ENCODE data around the gene NUCKS1. TPM values are rescaled to one million over a fixed set of nuclear protein-coding genes. Genes with fewer than 3 reads are reported as not detected.

Gene NUCKS1
- total RNA-seq, 1 donor from 2014 or later = 111 TPM

GRCh38 chr1:205666372-205667166 is 83.4 kb downstream of the NUCKS1 start:
- H3K36me3 ChIP-seq = no peaks in the 10 kb centered on the region
- H3K4me3 ChIP-seq = no peak overlapping the region
- no peak for DNase-seq
- peaks cover 26% of the 10 kb centered on the region for H3K4me1 ChIP-seq
- intact Hi-C loops (cut with DNase I) = no loop called here
- peaks cover 6% of the 10 kb centered on the region for H3K27me3 ChIP-seq (ENCODE audit: low read depth)
- H3K27ac ChIP-seq = no peak overlapping the region
- ATAC-seq = no peak
- no peaks in the 10 kb centered on the region for H3K9me3 ChIP-seq
- no peak for TF ChIP-seq CTCF (IDR thresholded peaks at IDR 0.05)

DNA sequence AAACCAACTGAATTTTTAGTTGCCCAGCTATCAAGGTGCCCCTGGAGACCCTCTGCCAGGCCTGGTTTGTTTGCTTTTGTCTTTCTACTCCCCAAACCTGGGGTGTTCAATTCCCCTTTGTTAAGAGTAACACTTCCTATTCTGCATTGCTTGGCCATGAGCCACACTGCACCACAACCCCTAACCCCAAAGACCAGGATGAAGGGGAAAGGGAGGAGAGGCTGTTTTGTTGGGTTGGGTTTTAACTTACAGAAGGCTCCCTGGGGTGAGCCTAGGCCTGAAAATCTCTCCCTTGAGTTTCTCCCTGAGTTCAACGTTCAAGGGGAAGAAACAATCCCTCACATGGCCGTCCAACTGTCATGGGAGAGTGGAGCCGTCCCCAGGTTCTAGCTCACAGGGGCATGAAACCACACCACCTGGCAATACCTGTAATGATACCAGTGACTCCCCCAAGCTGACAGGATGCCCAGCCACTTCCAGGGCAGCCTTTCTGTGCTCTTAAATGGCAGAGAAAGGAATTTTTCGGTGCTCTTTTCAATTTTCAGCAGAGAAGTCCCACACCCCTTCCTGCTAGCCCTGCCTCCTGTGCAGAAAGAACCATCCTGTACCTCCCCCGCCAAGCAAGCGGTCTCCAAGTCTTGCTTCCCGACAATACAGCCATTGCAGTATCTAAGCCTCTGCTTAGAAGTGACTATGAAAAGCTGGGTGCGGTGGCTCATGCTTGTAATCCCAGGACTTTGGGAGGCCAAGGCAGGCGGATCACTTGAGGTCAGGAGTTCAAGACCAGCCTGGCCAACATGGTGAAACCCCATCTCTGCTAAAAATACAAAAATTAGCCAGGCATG is 84.6 kb downstream of the NUCKS1 start:
- H3K4me3 ChIP-seq = no peak overlapping the region
- TF ChIP-seq CTCF (IDR thresholded peaks at IDR 0.05) = no peak
- no peaks in the 10 kb centered on the region for H3K36me3 ChIP-seq
- H3K27ac ChIP-seq = no peak overlapping the region
- DNase-seq (no peak), ATAC-seq (no peak)
- no peaks in the 10 kb centered on the region for H3K9me3 ChIP-seq
- H3K4me1 ChIP-seq = peaks cover 26% of the 10 kb centered on the region
- H3K27me3 ChIP-seq (ENCODE audit: low read depth) = peaks cover 6% of the 10 kb centered on the region
- intact Hi-C loops (cut with DNase I) = no loop called here

DNA sequence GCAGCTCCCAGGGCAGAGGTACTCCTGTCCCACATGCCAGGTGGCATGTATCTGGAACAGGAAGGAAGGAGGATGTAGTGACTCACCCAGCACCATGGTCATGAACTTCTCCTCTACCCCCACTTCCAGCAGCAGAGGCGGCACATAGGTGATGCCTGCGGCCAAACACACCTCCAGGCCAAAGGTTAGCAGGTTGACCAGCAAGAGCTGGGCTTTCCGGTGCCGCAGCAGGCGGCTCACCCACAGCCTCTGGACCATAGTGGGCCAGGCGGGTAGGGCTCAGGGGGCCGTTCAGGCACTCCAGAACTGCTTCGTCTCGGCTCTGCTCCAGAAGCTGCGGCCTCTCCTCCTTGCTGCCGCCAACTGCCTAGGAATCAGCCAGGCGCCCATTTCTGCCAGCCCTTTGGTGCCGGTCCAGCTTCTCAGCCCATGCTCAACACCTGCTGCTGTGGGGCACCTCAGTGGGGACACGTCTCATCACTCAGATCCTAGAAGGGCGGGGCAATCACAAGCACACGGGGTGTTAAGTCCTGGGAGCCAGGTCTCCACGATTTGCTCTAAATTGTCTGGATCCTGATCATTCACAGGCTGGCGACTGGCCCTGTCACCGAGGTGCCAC is 85.5 kb downstream of the NUCKS1 start:
- no peak overlapping the region for H3K27ac ChIP-seq
- H3K27me3 ChIP-seq (ENCODE audit: low read depth) = peaks cover under 1% of the 10 kb centered on the region
- no peak for ATAC-seq

DNA sequence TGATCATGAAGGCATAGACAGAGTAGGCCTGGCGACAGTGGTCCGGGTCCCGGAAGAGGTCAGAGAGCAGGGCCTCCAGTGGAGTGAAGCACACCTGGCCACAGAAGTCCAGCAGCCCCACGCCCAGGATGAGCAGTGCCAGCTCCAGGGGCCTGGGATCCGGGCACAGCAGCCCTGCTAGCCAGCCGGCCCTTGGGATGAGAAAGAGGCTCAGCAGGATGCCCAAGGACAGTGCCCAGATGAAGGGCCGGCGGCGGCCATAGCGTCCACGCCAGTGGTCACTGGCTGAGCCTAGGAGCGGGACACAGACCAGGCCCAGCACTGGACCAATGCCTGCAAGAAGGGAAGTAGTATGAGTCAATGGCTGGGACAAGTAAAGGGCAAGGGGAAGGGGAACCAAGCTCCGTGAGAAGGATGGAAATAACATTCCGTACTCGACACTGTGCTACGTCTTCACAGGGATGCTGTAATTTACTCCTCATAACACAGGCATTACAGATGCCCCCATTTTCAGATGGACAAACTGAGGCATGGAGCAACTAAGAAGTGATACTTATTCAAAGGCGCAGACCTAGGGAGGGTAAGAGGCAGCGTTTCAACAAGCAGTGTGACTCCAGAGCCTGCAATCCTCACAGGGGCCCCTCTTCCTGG is 86.6 kb downstream of the NUCKS1 start:
- intact Hi-C loops (cut with DNase I) = no loop called here
- no peak overlapping the region for H3K4me3 ChIP-seq
- no peak for DNase-seq

More for the DNA sequence above, 85.5 kb downstream of the NUCKS1 start:
- intact Hi-C loops (cut with DNase I) = no loop called here
- Histone ChIP-seq H3K9me3 (no peaks in the 10 kb centered on the region), H3K4me1 (peaks cover 22% of the 10 kb centered on the region), H3K36me3 (no peaks in the 10 kb centered on the region), H3K4me3 (no peak overlapping the region)
- no peak for DNase-seq
- TF ChIP-seq CTCF (IDR thresholded peaks at IDR 0.05) = no peak

More for the DNA sequence above, 86.6 kb downstream of the NUCKS1 start:
- ATAC-seq = peak; percentile 35
- Histone ChIP-seq H3K4me1 (peaks cover 22% of the 10 kb centered on the region), H3K27ac (no peak overlapping the region), H3K27me3 (ENCODE audit: low read depth) (no peaks in the 10 kb centered on the region), H3K36me3 (no peaks in the 10 kb centered on the region), H3K9me3 (no peaks in the 10 kb centered on the region)
- no peak for TF ChIP-seq CTCF (IDR thresholded peaks at IDR 0.05)

Other genes starting within 250 kb of the NUCKS1 start
- gene CDK18, start 245.5 kb downstream of the NUCKS1 start, total RNA-seq = 36.6 TPM
- 62.8 TPM for gene ELK4, start 118.2 kb downstream of the NUCKS1 start, total RNA-seq
- gene SLC45A3, start 69.7 kb downstream of the NUCKS1 start, total RNA-seq = 6.8 TPM
- gene RAB29, start 25.3 kb upstream of the NUCKS1 start, total RNA-seq = 23.9 TPM
- 29.3 TPM for gene SLC41A1, start 63.0 kb upstream of the NUCKS1 start, total RNA-seq
- gene PM20D1, start 100.0 kb upstream of the NUCKS1 start, total RNA-seq = 0.30 TPM
- 18.2 TPM for gene SLC26A9, start 193.3 kb upstream of the NUCKS1 start, total RNA-seq